H9 (cell line): Measurements from ENCODE around the gene DDX19B. TPM values are rescaled to one million over a fixed set of nuclear protein-coding genes. Genes with fewer than 3 reads are reported as not detected.
"Not testable (repeated sequence)": the region's sequence is repeated elsewhere in the genome, so short reads cannot be mapped to it uniquely, and the experiment has no call there.

ENCODE experiments used
- DNase-seq: peaks from one replicate; pipeline ENCODE4 v3.0.0-alpha.2; 2017
- H2AFZ ChIP-seq: one replicate; pipeline ENCODE4 v1.6.1; 2013; ENCODE audit warnings: mild to moderate bottlenecking, low read length, control low read depth, moderate library complexity
- H2AK5ac ChIP-seq: 2 replicates; pipeline ENCODE4 v1.6.1; 2013; ENCODE audit warnings: low read length, control low read depth, mixed read lengths; ENCODE audit not compliant: insufficient read length
- H2BK120ac ChIP-seq: one replicate; pipeline ENCODE4 v1.6.1; 2013; ENCODE audit warnings: low read depth, mild to moderate bottlenecking, low read length, control low read depth, inconsistent platforms; ENCODE audit not compliant: poor library complexity, severe bottlenecking
- H2BK12ac ChIP-seq: 2 replicates; pipeline ENCODE4 v1.6.1; 2013; ENCODE audit warnings: low read length, control low read depth, mixed read lengths, low read depth; ENCODE audit not compliant: insufficient read length
- H2BK15ac ChIP-seq: 2 replicates; pipeline ENCODE4 v1.6.1; 2013; ENCODE audit warnings: low read depth, low read length, control low read depth
- H2BK20ac ChIP-seq: one replicate; pipeline ENCODE4 v1.6.1; 2013; ENCODE audit warnings: low read depth, mild to moderate bottlenecking, low read length, control low read depth, inconsistent platforms; ENCODE audit not compliant: poor library complexity, severe bottlenecking
- H2BK5ac ChIP-seq: 2 replicates; pipeline ENCODE4 v1.6.1; 2013; ENCODE audit warnings: low read length, control low read depth, mixed read lengths; ENCODE audit not compliant: insufficient read length
- H3K14ac ChIP-seq: 2 replicates; pipeline ENCODE4 v1.6.1; 2013; ENCODE audit warnings: low read length, control low read depth; ENCODE audit not compliant: insufficient read depth
- H3K18ac ChIP-seq: 2 replicates; pipeline ENCODE4 v1.6.1; 2013; ENCODE audit warnings: low read depth, mild to moderate bottlenecking, mixed read lengths, low read length, control low read depth; ENCODE audit not compliant: insufficient read length
- H3K23ac ChIP-seq: 2 replicates; pipeline ENCODE4 v1.6.1; 2013; ENCODE audit warnings: low read length, control low read depth, mixed read lengths, low read depth; ENCODE audit not compliant: insufficient read length
- H3K23me2 ChIP-seq: 2 replicates; pipeline ENCODE4 v1.6.1; 2013; ENCODE audit warnings: low read depth, mild to moderate bottlenecking, mixed read lengths, low read length, control low read depth; ENCODE audit not compliant: insufficient read length, poor library complexity, severe bottlenecking
- H3K27ac ChIP-seq: 2 replicates; pipeline ENCODE4 v1.5.1; 2013; ENCODE audit warnings: low read length, control low read depth, mixed read lengths, low read depth; ENCODE audit not compliant: insufficient read length
- H3K27me3 ChIP-seq: 2 replicates; pipeline ENCODE4 v1.6.1; 2013; ENCODE audit warnings: low read length, control low read depth, inconsistent platforms; ENCODE audit not compliant: insufficient read depth
- H3K4ac ChIP-seq: 2 replicates; pipeline ENCODE4 v1.6.1; 2013; ENCODE audit warnings: low read depth, mild to moderate bottlenecking, control low read depth, inconsistent platforms, low read length, moderate library complexity
- H3K4me1 ChIP-seq: 2 replicates; pipeline ENCODE4 v1.6.1; 2013; ENCODE audit warnings: low read length, control low read depth, inconsistent platforms; ENCODE audit not compliant: insufficient read depth
- H3K4me2 ChIP-seq: 2 replicates; pipeline ENCODE4 v1.6.1; 2013; ENCODE audit warnings: low read length, control low read depth, mixed read lengths; ENCODE audit not compliant: insufficient read length, insufficient read depth
- H3K56ac ChIP-seq: 2 replicates; pipeline ENCODE4 v1.6.1; 2013; ENCODE audit warnings: low read depth, mild to moderate bottlenecking, mixed read lengths, low read length, control low read depth; ENCODE audit not compliant: insufficient read length
- H3K79me1 ChIP-seq: 2 replicates; pipeline ENCODE4 v1.6.1; 2013; ENCODE audit warnings: low read depth, mild to moderate bottlenecking, moderate library complexity, low read length, control low read depth, inconsistent platforms; ENCODE audit not compliant: insufficient read depth, poor library complexity, severe bottlenecking
- H3K79me2 ChIP-seq: 2 replicates; pipeline ENCODE4 v1.6.1; 2013; ENCODE audit warnings: low read length, control low read depth, inconsistent platforms; ENCODE audit not compliant: insufficient read depth
- H3K9ac ChIP-seq: 2 replicates; pipeline ENCODE4 v1.6.1; 2013; ENCODE audit warnings: low read length, control low read depth, mixed read lengths; ENCODE audit not compliant: insufficient read length; ENCODE audit errors: extremely low read depth
- H3K9me3 ChIP-seq: one replicate; pipeline ENCODE4 v1.6.1; 2013; ENCODE audit warnings: low read depth, low read length, inconsistent platforms; ENCODE audit not compliant: control insufficient read depth
- H3T11ph ChIP-seq: one replicate; pipeline ENCODE4 v1.6.1; 2013; ENCODE audit warnings: mild to moderate bottlenecking, low read length, control low read depth, inconsistent platforms
- H4K20me1 ChIP-seq: one replicate; pipeline ENCODE4 v1.6.1; 2013; ENCODE audit not compliant: control insufficient read depth, insufficient read length, insufficient read depth
- H4K5ac ChIP-seq: 2 replicates; pipeline ENCODE4 v1.6.1; 2013; ENCODE audit warnings: low read depth, mild to moderate bottlenecking, mixed read lengths, low read length, control low read depth; ENCODE audit not compliant: insufficient read length
- H4K8ac ChIP-seq: replicated peaks from 2 replicates; pipeline ENCODE4 v1.6.1; 2013; ENCODE audit warnings: low read length, control low read depth, mixed read lengths, low read depth; ENCODE audit not compliant: insufficient read length
- H4K91ac ChIP-seq: 2 replicates; pipeline ENCODE4 v1.6.1; 2013; ENCODE audit warnings: low read depth, mild to moderate bottlenecking, moderate library complexity, mixed read lengths, low read length, control low read depth; ENCODE audit not compliant: insufficient read length
- H3K27ac Mint-ChIP-seq, 3 experiments: 2 replicates in 2 of 3; 3 replicates in 1 of 3; pipeline ENCODE4 v1.8.0; 2020 to 2021; ENCODE audit warnings: mixed read lengths in 3 of 3, mild to moderate bottlenecking in 1 of 3, moderate library complexity in 1 of 3
- H3K27me3 Mint-ChIP-seq: 2 replicates; pipeline ENCODE4 v1.8.0; 2021; ENCODE audit warnings: low read depth, mild to moderate bottlenecking, moderate library complexity, mixed read lengths
- H3K36me3 Mint-ChIP-seq, 3 experiments: 2 replicates in 2 of 3; 3 replicates in 1 of 3; pipeline ENCODE4 v1.8.0; 2020 to 2021; ENCODE audit warnings: low read depth in 3 of 3, mixed read lengths in 3 of 3; ENCODE audit not compliant: insufficient read depth in 1 of 3
- H3K4me1 Mint-ChIP-seq, 2 experiments: 2 replicates each; pipeline ENCODE4 v1.8.0; 2020; ENCODE audit warnings: mixed read lengths in 2 of 2
- H3K4me3 Mint-ChIP-seq, 2 experiments: 2 replicates in 1 of 2; 3 replicates in 1 of 2; pipeline ENCODE4 v1.8.0; 2020 to 2021; ENCODE audit warnings: mild to moderate bottlenecking in 2 of 2, mixed read lengths in 2 of 2, moderate library complexity in 1 of 2
- H3K9me3 Mint-ChIP-seq, 2 experiments: 2 replicates in 1 of 2; 3 replicates in 1 of 2; pipeline ENCODE4 v1.8.0; 2020; ENCODE audit warnings: mild to moderate bottlenecking in 2 of 2, mixed read lengths in 2 of 2, moderate library complexity in 1 of 2
- CTCF ChIP-seq: fragments of 200-600 bp; sonication (generic); conservative IDR thresholded peaks from 3 replicates; pipeline ENCODE4 v1.8.0; 2021; ENCODE audit warnings: antibody characterized with exemption, mild to moderate bottlenecking
- WGBS: extraction: QIAGEN DNeasy Blood & Tissue Kit; methylation state at CpG from one replicate; pipeline ENCODE4 v1.1.7; 2013; ENCODE audit warnings: missing lambda C conversion rate, low lambda C conversion rate, mixed read lengths; ENCODE audit not compliant: insufficient read length; ENCODE audit errors: extremely low coverage; 5-methylcytosine and 5-hydroxymethylcytosine counted together
- total RNA-seq: library from RNA; stranded (reverse); gene quantifications from 2 replicates; pipeline ENCODE4 v1.2.1, GENCODE V29; 2021

DDX19B gene
- total RNA-seq, 1 experiment from 2014 or later: 47.3 TPM

GRCh38 chr16:70306880-70307279 lies 7.9 kb downstream of the DDX19B start:
- Histone ChIP-seq H4K8ac (no peak overlapping the region), H4K20me1 (no peaks in the 10 kb centered on the region), H4K5ac (no peak overlapping the region), H3K23me2 (no peaks in the 10 kb centered on the region), H2BK120ac (no peak overlapping the region), H3K27me3 (no peaks in the 10 kb centered on the region), H4K91ac (no peak overlapping the region), H3T11ph (no peak overlapping the region), H3K9me3 (no peaks in the 10 kb centered on the region), H2BK5ac (no peak overlapping the region), H3K18ac (no peak overlapping the region), H3K4me1 (no peaks in the 10 kb centered on the region), H3K4me2 (no peak overlapping the region), H2AFZ (no peak overlapping the region), H3K27ac (no peak overlapping the region), H3K14ac (no peak overlapping the region), H3K79me1 (peaks cover 4% of the 10 kb centered on the region), H2BK12ac (no peak overlapping the region), H2BK20ac (no peak overlapping the region), H3K9ac (no peak overlapping the region), H3K23ac (no peak overlapping the region), H2AK5ac (no peak overlapping the region), H3K4ac (no peak overlapping the region), H2BK15ac (no peak overlapping the region), H3K56ac (no peak overlapping the region), H3K79me2 (no peaks in the 10 kb centered on the region; the same call in 1 of the 2 replicates)
- WGBS: no CpG with 5 or more reads among the region's 2 CpGs
- no peak for TF ChIP-seq CTCF
- no peak overlapping the region for H3K4me3 Mint-ChIP-seq
- H3K9me3 Mint-ChIP-seq: no peaks in the 10 kb centered on the region
- H3K27me3 Mint-ChIP-seq: no peaks in the 10 kb centered on the region
- H3K4me1 Mint-ChIP-seq: peaks cover 2 to 4% of the 10 kb centered on the region in 2 experiments; a peak in 2 of 4 replicates
- H3K27ac Mint-ChIP-seq: no peak overlapping the region
- DNase-seq: no peak
- peaks cover 4 to 10% (median 9%) of the 10 kb centered on the region in 3 experiments; a peak in 5 of 7 replicates for H3K36me3 Mint-ChIP-seq

- H3K27me3 Mint-ChIP-seq: not testable (repeated sequence)
These were observed 8.7 kb downstream of the DDX19B start for GRCh38 chr16:70307726-70308125.

More at GRCh38 chr16:70307726-70308125, 8.7 kb downstream of the DDX19B start:
- H3K4ac ChIP-seq, H3K9ac ChIP-seq, H3T11ph ChIP-seq, H3K23ac ChIP-seq, H3K23me2 ChIP-seq, H3K4me2 ChIP-seq, H2BK20ac ChIP-seq, H2BK120ac ChIP-seq, H3K27ac ChIP-seq, H3K4me1 Mint-ChIP-seq, H3K9me3 Mint-ChIP-seq, H4K5ac ChIP-seq, H2BK5ac ChIP-seq, H2BK12ac ChIP-seq, H3K18ac ChIP-seq, H3K79me1 ChIP-seq, H2AFZ ChIP-seq, H2AK5ac ChIP-seq, H2BK15ac ChIP-seq, H4K20me1 ChIP-seq, H3K56ac ChIP-seq, H4K8ac ChIP-seq, H3K27ac Mint-ChIP-seq, H3K4me1 ChIP-seq, H3K4me3 Mint-ChIP-seq, H3K9me3 ChIP-seq, H3K14ac ChIP-seq, H4K91ac ChIP-seq, H3K79me2 ChIP-seq, H3K27me3 ChIP-seq, DNase-seq: not testable (repeated sequence)
- peaks cover 4 to 10% (median 4%) of the 10 kb centered on the region in 3 experiments; a peak in 6 of 7 replicates for H3K36me3 Mint-ChIP-seq
- WGBS: no CpG with 5 or more reads among the region's 2 CpGs
